Nephron (organoid): ENCODE results near the gene PAK3.
A peak's percentile ranks its signal among the peaks of the same experiment; 100 is the strongest.

Experiments
- H3K27ac Mint-ChIP-seq, 3 experiments: 2 replicates each; pipeline ENCODE4 v1.8.0; 2020; ENCODE audit warnings: mixed read lengths in 3 of 3, mild to moderate bottlenecking in 2 of 3, moderate library complexity in 1 of 3
- H3K27me3 Mint-ChIP-seq: 2 replicates; pipeline ENCODE4 v1.8.0; 2021; ENCODE audit warnings: low read depth, mild to moderate bottlenecking, moderate library complexity, mixed read lengths
- H3K36me3 Mint-ChIP-seq: 2 replicates; pipeline ENCODE4 v1.8.0; 2020; ENCODE audit warnings: low read depth, mixed read lengths
- H3K4me1 Mint-ChIP-seq: 2 replicates; pipeline ENCODE4 v1.8.0; 2020; ENCODE audit warnings: mixed read lengths
- H3K4me3 Mint-ChIP-seq, 3 experiments: 2 replicates each; pipeline ENCODE4 v1.8.0; 2020; ENCODE audit warnings: mild to moderate bottlenecking in 3 of 3, mixed read lengths in 3 of 3, moderate library complexity in 2 of 3
- H3K9me3 Mint-ChIP-seq: 2 replicates; pipeline ENCODE4 v1.8.0; 2020; ENCODE audit warnings: mixed read lengths
- TF ChIP-seq, protein P1 (sequence below), 3 experiments: fragments of 200-600 bp; sonication (generic); IDR thresholded peaks; one replicate each; pipeline ENCODE4 v1.5.0; 2021; ENCODE audit warnings: antibody characterized with exemption in 3 of 3; ENCODE audit not compliant: unreplicated experiment in 3 of 3

PAK3 gene

GRCh38 chrX:111244235-111244750, 148.3 kb downstream of the PAK3 start:
- Mint-ChIP-seq H3K4me3 (no peak overlapping the region), H3K9me3 (peaks cover 3% of the 10 kb centered on the region), H3K27me3 (peaks cover 7% of the 10 kb centered on the region), H3K4me1 (no peaks in the 10 kb centered on the region), H3K36me3 (peaks cover 11% of the 10 kb centered on the region), H3K27ac (peak overlapping the region in 2 of 3 experiments; percentile 1 to 38)
- TF ChIP-seq, protein P1, sequence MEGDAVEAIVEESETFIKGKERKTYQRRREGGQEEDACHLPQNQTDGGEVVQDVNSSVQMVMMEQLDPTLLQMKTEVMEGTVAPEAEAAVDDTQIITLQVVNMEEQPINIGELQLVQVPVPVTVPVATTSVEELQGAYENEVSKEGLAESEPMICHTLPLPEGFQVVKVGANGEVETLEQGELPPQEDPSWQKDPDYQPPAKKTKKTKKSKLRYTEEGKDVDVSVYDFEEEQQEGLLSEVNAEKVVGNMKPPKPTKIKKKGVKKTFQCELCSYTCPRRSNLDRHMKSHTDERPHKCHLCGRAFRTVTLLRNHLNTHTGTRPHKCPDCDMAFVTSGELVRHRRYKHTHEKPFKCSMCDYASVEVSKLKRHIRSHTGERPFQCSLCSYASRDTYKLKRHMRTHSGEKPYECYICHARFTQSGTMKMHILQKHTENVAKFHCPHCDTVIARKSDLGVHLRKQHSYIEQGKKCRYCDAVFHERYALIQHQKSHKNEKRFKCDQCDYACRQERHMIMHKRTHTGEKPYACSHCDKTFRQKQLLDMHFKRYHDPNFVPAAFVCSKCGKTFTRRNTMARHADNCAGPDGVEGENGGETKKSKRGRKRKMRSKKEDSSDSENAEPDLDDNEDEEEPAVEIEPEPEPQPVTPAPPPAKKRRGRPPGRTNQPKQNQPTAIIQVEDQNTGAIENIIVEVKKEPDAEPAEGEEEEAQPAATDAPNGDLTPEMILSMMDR (IDR thresholded peaks at IDR 0.05; ENCODE audit: unreplicated experiment in 3 of 3) = peak; percentile 65 to 81 (median 75)

GRCh38 chrX:111254896-111255693, 159.1 kb downstream of the PAK3 start:
- H3K36me3 Mint-ChIP-seq = peaks cover 20% of the 10 kb centered on the region

DNA sequence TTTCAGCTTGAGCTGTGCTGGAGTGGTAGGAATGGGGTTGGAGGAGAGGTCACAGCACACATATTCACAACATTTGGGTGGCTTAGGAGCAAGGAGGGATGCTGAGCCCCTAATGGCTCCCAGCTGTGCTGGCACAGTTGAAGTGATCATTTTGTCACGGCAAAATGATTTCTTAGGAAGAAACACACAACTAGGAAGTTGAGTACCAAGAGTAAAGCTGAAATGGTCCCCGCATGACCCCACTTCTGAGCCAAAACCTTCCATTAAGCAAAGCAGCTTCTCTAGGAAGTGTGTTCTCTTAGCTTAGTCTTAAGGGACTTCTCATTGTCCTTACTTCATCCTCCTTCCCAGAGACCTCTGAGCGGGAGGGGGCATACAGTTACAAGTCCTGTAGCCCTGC, 161.7 kb downstream of the PAK3 start:
- H3K4me3 Mint-ChIP-seq = no peak overlapping the region
- H3K36me3 Mint-ChIP-seq = peaks cover 18% of the 10 kb centered on the region
- TF ChIP-seq, protein P1 (IDR thresholded peaks at IDR 0.05; ENCODE audit: unreplicated experiment in 3 of 3) = no peak
- H3K4me1 Mint-ChIP-seq = peaks cover 56% of the 10 kb centered on the region
- H3K9me3 Mint-ChIP-seq = no peaks in the 10 kb centered on the region
- H3K27me3 Mint-ChIP-seq = no peaks in the 10 kb centered on the region
- H3K27ac Mint-ChIP-seq = peak overlapping the region; percentile 40 to 65 (median 44)

More at GRCh38 chrX:111254896-111255693, 159.1 kb downstream of the PAK3 start:
- H3K27me3 Mint-ChIP-seq = no peaks in the 10 kb centered on the region
- peaks cover 33% of the 10 kb centered on the region for H3K4me1 Mint-ChIP-seq
- H3K4me3 Mint-ChIP-seq = no peak overlapping the region
- peak overlapping the region in 1 of 3 experiments; percentile 70 for H3K27ac Mint-ChIP-seq
- TF ChIP-seq, protein P1 (IDR thresholded peaks at IDR 0.05; ENCODE audit: unreplicated experiment in 3 of 3) = no peak
- H3K9me3 Mint-ChIP-seq = no peaks in the 10 kb centered on the region

DNA sequence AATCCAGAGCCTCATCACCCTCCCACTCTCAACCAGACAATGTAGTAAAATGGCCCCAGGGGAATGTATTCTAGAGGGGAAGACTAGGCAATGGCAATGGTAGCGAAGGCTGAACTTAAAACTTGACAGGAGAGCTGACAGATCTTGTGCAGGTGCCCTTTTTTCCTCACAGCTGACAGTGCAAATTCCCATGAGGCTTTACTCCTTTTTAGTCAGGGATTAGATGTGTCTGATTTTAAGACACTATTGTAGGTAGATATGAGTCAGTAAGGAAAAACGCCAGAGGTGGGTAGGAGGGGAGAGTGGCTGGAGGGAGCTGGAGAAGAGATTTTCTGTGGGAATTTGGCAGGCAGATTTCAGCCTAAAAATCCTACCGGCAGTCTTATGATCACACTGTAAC, 163.6 kb downstream of the PAK3 start:
- peaks cover 9% of the 10 kb centered on the region for H3K36me3 Mint-ChIP-seq

GRCh38 chrX:111260451-111260850, 164.5 kb downstream of the PAK3 start:
- Mint-ChIP-seq H3K36me3 (peaks cover 5% of the 10 kb centered on the region), H3K4me1 (peaks cover 60% of the 10 kb centered on the region), H3K4me3 (peak overlapping the region in 1 of 3 experiments; percentile 6), H3K27ac (peak overlapping the region in 2 of 3 experiments; percentile 15 to 55), H3K27me3 (no peaks in the 10 kb centered on the region), H3K9me3 (no peaks in the 10 kb centered on the region)
- TF ChIP-seq, protein P1 (IDR thresholded peaks at IDR 0.05; ENCODE audit: unreplicated experiment in 3 of 3) = no peak

More for the DNA sequence above, 163.6 kb downstream of the PAK3 start:
- no peaks in the 10 kb centered on the region for H3K27me3 Mint-ChIP-seq
- peak overlapping the region in 1 of 3 experiments; percentile 2 for H3K4me3 Mint-ChIP-seq
- H3K9me3 Mint-ChIP-seq = no peaks in the 10 kb centered on the region
- peaks cover 63% of the 10 kb centered on the region for H3K4me1 Mint-ChIP-seq
- TF ChIP-seq, protein P1 (IDR thresholded peaks at IDR 0.05; ENCODE audit: unreplicated experiment in 3 of 3) = no peak
- peak overlapping the region in 2 of 3 experiments; percentile 43 to 55 for H3K27ac Mint-ChIP-seq
